ENCODE measurements around the gene PRDM5. TPM values are rescaled to one million over a fixed set of nuclear protein-coding genes. Genes with fewer than 3 reads are reported as not detected.
"Not testable (repeated sequence)": the region's sequence is repeated elsewhere in the genome, so short reads cannot be mapped to it uniquely, and the experiment has no call there.

Gene PRDM5
- total RNA-seq, 2 experiments from 2014 or later: 0.23 TPM; not detected in 1

DNA sequence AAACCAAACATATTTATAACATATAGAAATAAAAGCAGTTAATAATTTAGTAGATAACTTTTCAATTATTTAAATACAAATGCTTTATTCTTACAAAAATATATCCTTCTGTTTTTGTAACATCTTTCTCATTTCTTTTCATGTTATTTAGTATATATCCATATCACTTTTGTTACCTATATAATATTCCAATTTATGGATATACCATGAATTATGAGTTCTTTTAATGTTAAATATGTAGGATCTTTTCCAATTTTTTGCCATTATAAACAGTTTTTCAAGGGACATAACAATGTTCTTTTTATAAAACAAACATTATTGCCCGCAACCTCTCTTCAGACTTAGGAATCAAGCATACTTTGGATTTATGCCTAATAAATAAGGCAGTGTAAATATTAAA lies 151.6 kb downstream of the PRDM5 start:
- DNase-seq: no peak
- Mint-ChIP-seq H3K9me3 (no peaks in the 10 kb centered on the region), H3K4me1 (no peaks in the 10 kb centered on the region), H3K36me3 (ENCODE audit: low read depth) (no peaks in the 10 kb centered on the region), H3K4me3 (no peak overlapping the region), H3K27me3 (no peaks in the 10 kb centered on the region), H3K27ac (no peak overlapping the region)
- ChIA-PET POLR2A (no interaction called here), CTCF (no interaction called here)

DNA sequence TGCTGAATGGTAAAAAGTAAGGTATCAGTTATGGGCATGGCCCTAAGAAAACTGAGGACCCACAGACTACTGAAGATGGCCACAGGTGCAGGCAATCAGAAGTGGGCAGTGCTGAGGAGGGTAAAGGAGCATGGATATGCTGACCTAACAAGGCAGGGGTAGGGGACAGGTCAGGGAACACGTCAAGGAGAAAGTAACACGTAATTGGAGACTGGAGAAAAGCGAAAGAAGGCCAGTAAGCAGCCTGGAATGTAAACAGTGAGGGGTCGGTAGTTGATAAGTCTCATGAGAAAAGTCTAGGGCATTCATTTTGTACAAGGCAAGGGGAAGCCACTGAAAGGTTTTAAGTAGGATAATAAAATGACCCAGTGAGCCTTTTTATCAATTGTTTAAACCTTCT lies 153.3 kb downstream of the PRDM5 start:
- H3K36me3 Mint-ChIP-seq (ENCODE audit: low read depth): no peaks in the 10 kb centered on the region
- no peak for DNase-seq
- H3K9me3 Mint-ChIP-seq: no peaks in the 10 kb centered on the region
- no peak overlapping the region for H3K4me3 Mint-ChIP-seq
- no peaks in the 10 kb centered on the region for H3K27me3 Mint-ChIP-seq
- CTCF ChIA-PET: no interaction called here
- no peaks in the 10 kb centered on the region for H3K4me1 Mint-ChIP-seq
- H3K27ac Mint-ChIP-seq: no peak overlapping the region
- POLR2A ChIA-PET: no interaction called here

DNA sequence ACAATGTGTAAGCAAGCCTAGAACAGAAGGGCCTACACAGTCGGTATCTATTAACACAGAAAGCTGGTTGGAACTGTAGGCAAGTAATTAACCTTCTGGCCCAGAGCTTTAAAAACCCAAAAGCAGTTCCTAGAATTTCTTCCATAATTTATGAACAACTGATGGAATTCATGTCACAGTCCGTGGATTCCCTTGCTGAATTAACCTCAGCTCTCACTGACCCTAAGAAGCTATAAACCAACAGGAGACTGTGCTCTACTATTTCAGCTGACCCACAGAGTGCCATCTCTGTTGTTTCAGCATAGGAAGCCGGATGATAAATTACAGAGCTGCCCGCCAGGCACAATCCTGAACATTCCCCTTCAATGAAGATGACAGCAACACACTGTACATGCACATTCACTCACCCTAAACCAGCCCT lies 157.3 kb downstream of the PRDM5 start:
- H3K4me1 Mint-ChIP-seq: no peaks in the 10 kb centered on the region
- no peaks in the 10 kb centered on the region for H3K9me3 Mint-ChIP-seq
- no peak for DNase-seq
- H3K27me3 Mint-ChIP-seq: peaks cover 1% of the 10 kb centered on the region
- H3K4me3 Mint-ChIP-seq: no peak overlapping the region
- POLR2A ChIA-PET: no interaction called here
- CTCF ChIA-PET: interaction anchor here (1.2 to 1.3 kb wide), 2 partner anchors 10 to 542 kb away, joined by 3 read pairs; no protein-coding TSS in a partner anchor
- no peak overlapping the region for H3K27ac Mint-ChIP-seq
- no peaks in the 10 kb centered on the region for H3K36me3 Mint-ChIP-seq (ENCODE audit: low read depth)

DNA sequence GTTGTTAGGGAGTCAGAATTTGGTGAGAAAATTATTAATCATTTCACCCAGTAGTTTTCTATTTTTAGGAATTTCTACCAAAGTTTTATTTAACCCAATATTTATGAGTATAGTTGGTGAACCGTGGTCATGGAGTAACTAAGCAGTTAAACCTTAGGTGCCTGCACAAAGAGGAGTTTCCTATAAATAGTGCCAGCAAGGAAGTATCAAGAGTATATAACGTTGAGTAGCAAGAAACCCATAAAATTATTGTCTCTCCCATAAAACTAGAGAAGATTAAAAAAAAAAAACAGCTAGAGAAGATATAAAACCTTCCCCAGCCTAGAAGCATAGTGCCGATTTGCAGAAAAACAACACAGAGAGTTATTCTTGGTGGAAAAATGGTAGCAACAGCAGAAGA lies 158.9 kb downstream of the PRDM5 start:
- Mint-ChIP-seq H3K27me3 (peaks cover 1% of the 10 kb centered on the region), H3K27ac (no peak overlapping the region), H3K36me3 (ENCODE audit: low read depth) (no peaks in the 10 kb centered on the region), H3K9me3 (no peaks in the 10 kb centered on the region), H3K4me3 (no peak overlapping the region), H3K4me1 (no peaks in the 10 kb centered on the region)
- ChIA-PET POLR2A (no interaction called here), CTCF (no interaction called here)
- DNase-seq: no peak

DNA sequence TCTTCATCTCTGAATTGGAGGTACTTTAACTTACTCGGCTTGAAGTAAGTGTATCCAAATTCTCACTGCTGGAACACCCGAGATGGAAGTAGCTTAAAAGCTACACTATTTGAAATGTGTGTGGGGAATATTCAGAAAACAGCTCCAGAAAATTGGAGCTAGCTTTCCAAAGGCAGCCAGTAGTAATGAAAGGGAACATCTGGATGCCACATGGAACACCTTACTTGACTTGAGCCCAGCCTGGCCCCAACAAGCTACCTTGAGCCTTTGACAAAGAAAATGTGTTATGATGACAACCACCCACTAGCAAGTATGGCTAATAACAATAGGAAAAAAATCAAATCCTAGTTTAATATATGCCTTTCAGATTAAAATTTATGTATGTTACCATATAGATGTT lies 161.5 kb downstream of the PRDM5 start:
- CTCF ChIA-PET: no interaction called here
- Mint-ChIP-seq H3K27ac (no peak overlapping the region), H3K9me3 (no peaks in the 10 kb centered on the region), H3K36me3 (ENCODE audit: low read depth) (no peaks in the 10 kb centered on the region), H3K4me3 (no peak overlapping the region), H3K4me1 (no peaks in the 10 kb centered on the region), H3K27me3 (peaks cover 3% of the 10 kb centered on the region)
- DNase-seq: no peak
- POLR2A ChIA-PET: no interaction called here

DNA sequence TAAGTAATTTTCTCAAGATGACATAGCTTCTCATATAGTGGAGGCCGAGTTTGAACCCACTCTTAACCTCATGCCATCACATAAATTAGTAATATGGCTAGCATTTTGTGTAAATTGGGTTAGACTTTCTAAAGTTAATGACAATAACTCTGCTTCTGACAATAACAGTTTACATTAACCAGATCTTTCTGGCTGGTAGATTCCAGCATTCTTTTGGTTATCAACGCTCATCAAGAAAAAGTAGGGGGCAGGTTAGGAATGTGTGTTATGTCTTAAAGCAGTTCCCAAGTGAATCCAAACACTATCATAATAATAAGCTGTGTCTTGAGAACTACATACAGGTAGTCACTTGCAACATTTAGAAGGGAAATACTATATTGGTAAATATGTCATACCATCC lies 162.5 kb downstream of the PRDM5 start:
- H3K9me3 Mint-ChIP-seq: no peaks in the 10 kb centered on the region
- no peaks in the 10 kb centered on the region for H3K36me3 Mint-ChIP-seq (ENCODE audit: low read depth)
- no peaks in the 10 kb centered on the region for H3K4me1 Mint-ChIP-seq
- H3K27me3 Mint-ChIP-seq: peaks cover 5% of the 10 kb centered on the region
- no peak overlapping the region for H3K27ac Mint-ChIP-seq
- POLR2A ChIA-PET: no interaction called here
- CTCF ChIA-PET: no interaction called here
- no peak overlapping the region for H3K4me3 Mint-ChIP-seq
- no peak for DNase-seq

DNA sequence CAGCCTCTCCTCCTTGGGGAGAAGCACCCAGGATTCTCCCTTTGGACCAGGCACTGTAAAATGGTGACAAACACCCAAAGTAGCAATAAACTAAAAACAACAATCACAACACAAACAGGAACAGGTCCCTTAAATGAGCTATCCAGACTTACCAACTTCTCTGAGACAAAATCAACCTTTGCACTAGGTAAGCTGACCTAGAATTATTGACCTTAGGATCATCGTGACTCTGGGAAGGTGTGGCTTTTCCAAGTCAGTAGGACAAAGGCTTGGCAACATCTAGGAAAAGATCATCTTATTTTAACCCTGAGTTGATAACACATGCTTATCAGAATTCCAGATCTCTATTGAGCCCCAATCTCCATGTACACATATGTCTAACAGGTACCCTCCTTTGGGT lies 166.7 kb downstream of the PRDM5 start:
- Mint-ChIP-seq H3K9me3 (no peaks in the 10 kb centered on the region), H3K4me1 (no peaks in the 10 kb centered on the region), H3K36me3 (ENCODE audit: low read depth) (no peaks in the 10 kb centered on the region), H3K27ac (no peak overlapping the region), H3K4me3 (no peak overlapping the region), H3K27me3 (peaks cover 3% of the 10 kb centered on the region)
- POLR2A ChIA-PET: no interaction called here
- CTCF ChIA-PET: no interaction called here
- no peak for DNase-seq

DNA sequence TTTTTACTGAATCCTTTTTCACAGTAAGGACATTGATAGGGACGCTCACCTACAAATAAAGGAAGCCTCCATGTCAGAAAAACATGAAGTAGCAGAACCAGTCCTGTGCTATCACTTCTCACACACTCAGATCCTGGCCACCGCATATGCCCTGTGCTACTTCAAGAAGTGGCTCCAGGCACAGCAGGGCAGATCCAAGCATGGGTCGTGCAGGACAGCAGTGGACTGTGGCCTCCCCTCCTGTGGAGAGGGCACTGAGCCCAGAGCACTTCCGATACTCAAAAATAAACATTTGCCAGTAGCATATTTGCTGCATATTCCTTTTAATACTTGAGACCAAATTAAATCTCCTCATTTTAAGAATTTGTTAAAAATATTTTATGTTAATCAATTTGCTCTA lies 167.9 kb downstream of the PRDM5 start:
- Mint-ChIP-seq H3K4me3 (no peak overlapping the region), H3K36me3 (ENCODE audit: low read depth) (no peaks in the 10 kb centered on the region), H3K9me3 (no peaks in the 10 kb centered on the region), H3K27me3 (peaks cover 3% of the 10 kb centered on the region), H3K27ac (no peak overlapping the region), H3K4me1 (no peaks in the 10 kb centered on the region)
- CTCF ChIA-PET: interaction anchor here (0.9 kb wide), 1 partner anchor 10 kb away, joined by 3 read pairs; no protein-coding TSS in a partner anchor
- no peak for DNase-seq
- POLR2A ChIA-PET: no interaction called here

DNA sequence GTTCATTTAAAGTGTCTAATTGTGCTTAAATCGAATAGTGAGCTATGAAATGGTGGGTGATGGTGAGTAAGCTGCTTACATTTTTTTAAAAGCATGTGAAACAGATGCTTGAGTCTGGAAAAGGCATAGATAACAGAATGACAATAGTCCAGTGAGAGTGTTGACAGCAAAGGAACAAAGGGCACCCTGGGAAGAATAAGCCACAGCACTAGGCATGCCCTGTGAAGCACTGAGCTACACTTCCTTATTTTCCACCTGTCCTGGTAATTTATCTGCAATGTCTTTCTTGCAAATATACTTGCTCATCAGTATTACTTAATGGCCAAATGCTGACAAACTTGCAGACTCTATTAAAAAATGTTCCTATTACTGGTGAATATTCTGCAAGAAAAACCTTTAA lies 168.7 kb downstream of the PRDM5 start:
- ChIA-PET POLR2A (no interaction called here), CTCF (no interaction called here)
- Mint-ChIP-seq H3K36me3 (ENCODE audit: low read depth) (no peaks in the 10 kb centered on the region), H3K4me3 (no peak overlapping the region), H3K9me3 (no peaks in the 10 kb centered on the region), H3K4me1 (no peaks in the 10 kb centered on the region), H3K27ac (no peak overlapping the region), H3K27me3 (peaks cover 3% of the 10 kb centered on the region)
- DNase-seq: no peak

DNA sequence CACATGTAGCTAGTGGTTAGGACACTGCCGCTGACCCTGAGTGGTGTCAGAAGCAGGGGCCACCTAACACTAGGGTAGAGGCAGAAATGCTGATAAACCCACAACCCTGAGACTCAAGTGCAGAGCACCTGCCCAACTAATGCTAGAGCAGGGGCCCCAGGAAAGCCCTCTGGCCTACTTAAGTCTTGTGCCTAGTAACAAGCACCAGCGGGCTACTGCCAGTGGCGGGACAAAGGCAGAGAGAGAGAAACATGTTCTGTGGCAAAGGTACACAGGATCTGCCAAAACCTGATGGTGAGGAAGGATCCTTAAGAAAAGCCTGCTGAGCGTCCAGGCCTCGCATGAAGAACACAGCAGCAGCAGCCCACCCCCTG lies 172.4 kb downstream of the PRDM5 start:
- no peak for DNase-seq
- ChIA-PET CTCF (no interaction called here), POLR2A (no interaction called here)
- Mint-ChIP-seq H3K27ac (no peak overlapping the region), H3K4me1 (no peaks in the 10 kb centered on the region), H3K9me3 (no peaks in the 10 kb centered on the region), H3K36me3 (ENCODE audit: low read depth) (no peaks in the 10 kb centered on the region), H3K4me3 (no peak overlapping the region), H3K27me3 (no peaks in the 10 kb centered on the region)

DNA sequence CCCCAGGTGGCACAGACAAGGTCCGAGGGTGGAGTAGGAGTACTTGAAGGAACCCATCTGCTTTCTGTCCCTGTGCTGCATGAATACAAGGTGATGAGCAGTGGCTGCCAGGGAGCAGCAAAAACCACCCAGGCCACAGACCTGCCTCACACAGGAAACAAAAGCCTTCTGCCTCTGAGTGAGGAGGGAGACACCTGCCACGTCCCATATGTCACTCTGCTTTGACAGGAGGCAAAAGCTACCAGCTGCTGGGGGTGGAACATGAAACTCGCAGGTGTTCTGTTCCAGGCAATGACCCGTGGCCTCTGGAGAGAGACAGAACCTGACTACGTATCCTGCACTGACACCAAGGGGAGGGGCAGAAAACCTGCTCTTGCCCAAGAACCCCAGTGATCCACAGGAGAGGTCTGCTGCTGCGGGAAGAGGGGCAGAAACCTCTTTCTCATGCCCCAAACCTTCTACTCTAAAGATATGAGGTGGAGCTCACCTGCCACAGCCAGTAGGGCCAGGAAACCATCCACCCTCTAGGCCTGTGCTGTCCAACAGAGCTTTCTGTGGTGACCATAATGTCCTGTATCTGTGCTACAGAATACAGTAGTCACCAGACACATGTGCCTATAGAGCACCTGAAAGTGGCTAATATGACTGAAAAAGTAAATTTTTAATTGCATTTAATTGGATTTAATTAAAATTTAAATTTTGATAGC lies 172.9 kb downstream of the PRDM5 start:
- Mint-ChIP-seq H3K4me1 (no peaks in the 10 kb centered on the region), H3K27me3 (no peaks in the 10 kb centered on the region), H3K9me3 (no peaks in the 10 kb centered on the region), H3K4me3 (no peak overlapping the region), H3K36me3 (ENCODE audit: low read depth) (no peaks in the 10 kb centered on the region), H3K27ac (no peak overlapping the region)
- ChIA-PET POLR2A (no interaction called here), CTCF (no interaction called here)
- DNase-seq: no peak

DNA sequence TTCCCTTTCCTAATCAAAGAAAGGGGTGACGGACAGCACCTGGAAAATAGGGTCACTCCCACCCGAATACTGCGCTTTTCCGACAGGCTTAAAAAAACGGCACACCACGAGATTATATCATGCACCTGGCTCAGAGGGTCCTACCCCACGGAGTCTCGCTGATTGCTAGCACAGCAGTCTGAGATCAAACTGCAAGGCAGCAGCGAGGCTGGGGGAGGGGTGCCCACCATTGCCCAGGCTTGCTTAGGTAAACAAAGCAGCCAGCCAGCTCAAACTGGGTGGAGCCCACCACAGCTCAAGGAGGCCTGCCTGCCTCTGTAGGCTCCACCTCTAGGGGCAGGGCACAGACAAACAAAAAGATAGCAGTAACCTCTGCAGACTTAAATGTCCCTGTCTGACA lies 180.9 kb downstream of the PRDM5 start:
- H3K27ac Mint-ChIP-seq; DNase-seq; H3K4me3 Mint-ChIP-seq; H3K4me1 Mint-ChIP-seq; H3K27me3 Mint-ChIP-seq; POLR2A ChIA-PET; H3K36me3 Mint-ChIP-seq (ENCODE audit: low read depth); H3K9me3 Mint-ChIP-seq; CTCF ChIA-PET: not testable (repeated sequence)

DNA sequence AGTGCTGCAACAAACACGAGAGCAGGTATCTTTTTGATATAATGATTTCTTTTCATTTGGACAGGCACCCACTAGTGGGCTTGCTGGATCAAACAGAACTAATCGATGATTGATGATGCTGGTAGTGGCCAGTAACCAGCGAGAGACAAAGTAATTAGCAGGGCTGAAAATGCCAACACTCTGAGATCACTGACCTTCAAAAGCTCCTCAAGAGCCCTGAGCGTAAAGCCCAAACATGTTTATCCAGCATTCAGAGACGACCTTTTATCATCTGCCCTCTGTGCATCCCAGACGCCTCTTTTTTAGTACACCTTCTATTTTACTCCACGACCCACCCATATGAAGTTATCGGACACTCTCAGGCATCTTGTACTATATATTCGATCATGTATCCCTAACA lies 186.2 kb downstream of the PRDM5 start:
- H3K36me3 Mint-ChIP-seq (ENCODE audit: low read depth): no peaks in the 10 kb centered on the region
- no peak for DNase-seq
- H3K27me3 Mint-ChIP-seq: peaks cover 10% of the 10 kb centered on the region

DNA sequence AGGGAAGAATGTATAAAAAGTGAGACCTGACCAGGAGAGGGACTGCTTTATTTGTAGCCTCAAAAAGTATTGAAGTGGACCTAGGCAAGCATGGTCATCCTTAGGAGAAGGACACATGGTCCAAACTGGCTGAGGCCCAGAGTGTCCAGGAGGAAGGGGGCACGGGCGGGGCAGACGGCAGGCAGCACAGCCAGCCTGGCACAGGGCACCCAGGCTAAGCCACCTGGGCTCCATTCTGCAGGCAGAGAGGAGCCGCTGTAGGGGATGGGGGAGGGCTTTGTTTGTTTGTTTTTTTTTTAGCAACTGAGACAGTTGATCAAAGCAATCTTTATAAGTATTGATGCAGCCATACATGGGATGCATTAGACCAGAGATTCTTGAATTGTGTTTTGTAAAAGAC lies 188.6 kb downstream of the PRDM5 start:
- Mint-ChIP-seq H3K4me3 (no peak overlapping the region), H3K27ac (no peak overlapping the region), H3K36me3 (ENCODE audit: low read depth) (no peaks in the 10 kb centered on the region), H3K4me1 (no peaks in the 10 kb centered on the region), H3K27me3 (peaks cover 9% of the 10 kb centered on the region), H3K9me3 (no peaks in the 10 kb centered on the region)
- CTCF ChIA-PET: no interaction called here
- POLR2A ChIA-PET: no interaction called here
- DNase-seq: no peak

More for the DNA sequence above, 186.2 kb downstream of the PRDM5 start:
- ChIA-PET CTCF (no interaction called here), POLR2A (no interaction called here)
- Mint-ChIP-seq H3K9me3 (no peaks in the 10 kb centered on the region), H3K4me3 (no peak overlapping the region), H3K4me1 (no peaks in the 10 kb centered on the region), H3K27ac (no peak overlapping the region)

DNA sequence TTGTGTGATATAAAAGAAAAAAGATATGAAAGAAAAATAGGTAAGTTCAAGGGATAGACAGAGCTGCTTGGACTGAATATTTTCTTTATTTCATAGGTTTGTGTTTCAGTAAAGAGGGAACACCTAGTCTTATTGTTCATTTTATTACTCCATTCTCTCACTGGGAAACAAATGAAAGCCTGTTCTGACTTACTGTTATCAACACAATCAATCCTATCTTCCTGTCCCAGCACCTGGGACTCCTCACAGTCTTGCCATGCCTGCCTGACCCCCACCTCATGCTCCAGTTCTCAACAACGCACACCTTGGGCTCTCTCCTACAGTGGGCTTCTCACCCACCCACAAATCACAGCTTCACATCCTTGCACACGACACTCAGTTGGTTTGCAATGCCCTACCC lies 189.5 kb downstream of the PRDM5 start:
- no peak overlapping the region for H3K4me3 Mint-ChIP-seq
- CTCF ChIA-PET: no interaction called here
- no peak for DNase-seq
- H3K36me3 Mint-ChIP-seq (ENCODE audit: low read depth): no peaks in the 10 kb centered on the region
- no peaks in the 10 kb centered on the region for H3K4me1 Mint-ChIP-seq
- H3K27ac Mint-ChIP-seq: no peak overlapping the region
- peaks cover 7% of the 10 kb centered on the region for H3K27me3 Mint-ChIP-seq
- POLR2A ChIA-PET: no interaction called here
- H3K9me3 Mint-ChIP-seq: no peaks in the 10 kb centered on the region

Data from activated CD4-positive, alpha-beta memory T cell treated with anti-CD3 and anti-CD28 coated beads, Interleukin-2, amount 10 ng/mL, durations not matched to agents 7 days and 5 days (primary cell).